Measurements from ENCODE around the gene BBIP1.

The BBIP1 gene

GRCh38 chr10:110897184-110897583 lies 21.8 kb downstream of the BBIP1 start:
- H3K27me3 ChIP-seq (ENCODE audit: insufficient read depth, insufficient read length), result no peaks in the 10 kb centered on the region
- no peaks in the 10 kb centered on the region for H3K4me1 ChIP-seq (ENCODE audit: insufficient read depth, insufficient read length)
- TF ChIP-seq YY1 (IDR thresholded peaks at IDR 0.05; ENCODE audit: insufficient read depth, insufficient read length) (no peak), ZNF274 (IDR thresholded peaks at IDR 0.05; ENCODE audit: low read depth, low read length) (no peak), SUZ12 (IDR thresholded peaks at IDR 0.05; ENCODE audit: extremely low read depth, insufficient read depth, insufficient read length) (no peak)
- H3K4me3 ChIP-seq (ENCODE audit: insufficient read length, low read depth), result no peak overlapping the region
- no peak overlapping the region for H3K9ac ChIP-seq (ENCODE audit: insufficient read length, low read depth)
- H3K36me3 ChIP-seq (ENCODE audit: insufficient read depth, insufficient read length, low read length), result no peaks in the 10 kb centered on the region
- no peaks in the 10 kb centered on the region for H3K9me3 ChIP-seq (ENCODE audit: insufficient read depth, low read length)
- no peak for DNase-seq (ENCODE audit: low read depth, low spot score)

GRCh38 chr10:110893559-110894179 lies 25.3 kb downstream of the BBIP1 start:
- H3K4me1 ChIP-seq (ENCODE audit: insufficient read depth, insufficient read length), result no peaks in the 10 kb centered on the region
- no peak for DNase-seq (ENCODE audit: low read depth, low spot score)
- H3K27me3 ChIP-seq (ENCODE audit: insufficient read depth, insufficient read length), result no peaks in the 10 kb centered on the region
- H3K9ac ChIP-seq (ENCODE audit: insufficient read length, low read depth), result no peak overlapping the region
- no peaks in the 10 kb centered on the region for H3K9me3 ChIP-seq (ENCODE audit: insufficient read depth, low read length)
- no peak for TF ChIP-seq YY1 (IDR thresholded peaks at IDR 0.05; ENCODE audit: insufficient read depth, insufficient read length)
- no peak for TF ChIP-seq SUZ12 (IDR thresholded peaks at IDR 0.05; ENCODE audit: extremely low read depth, insufficient read depth, insufficient read length)
- no peak for TF ChIP-seq ZNF274 (IDR thresholded peaks at IDR 0.05; ENCODE audit: low read depth, low read length)
- H3K36me3 ChIP-seq (ENCODE audit: insufficient read depth, insufficient read length, low read length), result no peaks in the 10 kb centered on the region
- H3K4me3 ChIP-seq (ENCODE audit: insufficient read length, low read depth), result no peak overlapping the region

DNA sequence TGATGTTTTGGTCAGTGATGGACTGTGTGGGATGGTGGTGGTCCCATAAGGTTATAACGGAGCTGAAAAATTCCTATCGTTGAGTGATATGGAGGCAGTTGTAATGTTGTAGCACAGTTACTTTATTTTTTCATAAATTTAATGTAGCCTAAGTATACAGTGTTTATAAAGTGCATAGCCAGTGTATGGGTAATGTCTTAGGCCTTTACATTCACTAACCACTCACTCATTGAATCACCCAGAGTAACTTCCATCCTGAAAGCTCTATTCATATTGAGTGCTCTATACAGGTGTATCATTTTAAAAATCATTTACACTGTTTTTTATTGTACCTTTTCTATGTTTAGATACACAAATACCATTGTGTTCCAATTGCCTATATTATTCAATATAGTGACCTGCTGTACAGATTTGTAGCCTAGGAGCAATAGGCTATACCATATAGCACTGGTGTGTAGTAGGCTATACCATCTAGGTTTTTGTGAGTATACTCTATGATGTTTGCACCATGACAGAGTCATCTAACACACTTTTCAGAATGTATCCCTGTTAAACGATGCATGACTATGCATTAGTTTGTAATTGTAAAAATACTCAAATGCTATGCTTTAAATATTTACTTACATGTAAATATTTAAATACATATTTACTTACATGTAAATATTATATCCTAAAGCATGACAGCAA lies 26.2 kb downstream of the BBIP1 start:
- Histone ChIP-seq H3K9me3 (ENCODE audit: insufficient read depth, low read length) (no peaks in the 10 kb centered on the region), H3K4me1 (ENCODE audit: insufficient read depth, insufficient read length) (no peaks in the 10 kb centered on the region), H3K9ac (ENCODE audit: insufficient read length, low read depth) (no peak overlapping the region), H3K4me3 (ENCODE audit: insufficient read length, low read depth) (no peak overlapping the region), H3K27me3 (ENCODE audit: insufficient read depth, insufficient read length) (no peaks in the 10 kb centered on the region), H3K36me3 (ENCODE audit: insufficient read depth, insufficient read length, low read length) (no peaks in the 10 kb centered on the region)
- TF ChIP-seq YY1 (IDR thresholded peaks at IDR 0.05; ENCODE audit: insufficient read depth, insufficient read length) (no peak), SUZ12 (IDR thresholded peaks at IDR 0.05; ENCODE audit: extremely low read depth, insufficient read depth, insufficient read length) (no peak), ZNF274 (IDR thresholded peaks at IDR 0.05; ENCODE audit: low read depth, low read length) (no peak)
- no peak for DNase-seq (ENCODE audit: low read depth, low spot score)

- H3K4me1 ChIP-seq (ENCODE audit: insufficient read depth, insufficient read length), result no peaks in the 10 kb centered on the region
- H3K36me3 ChIP-seq (ENCODE audit: insufficient read depth, insufficient read length, low read length), result peaks cover 3% of the 10 kb centered on the region
- no peaks in the 10 kb centered on the region for H3K27me3 ChIP-seq (ENCODE audit: insufficient read depth, insufficient read length)
- no peak overlapping the region for H3K9ac ChIP-seq (ENCODE audit: insufficient read length, low read depth)
- TF ChIP-seq YY1 (IDR thresholded peaks at IDR 0.05; ENCODE audit: insufficient read depth, insufficient read length), result no peak
- TF ChIP-seq ZNF274 (IDR thresholded peaks at IDR 0.05; ENCODE audit: low read depth, low read length), result no peak
- no peak for TF ChIP-seq SUZ12 (IDR thresholded peaks at IDR 0.05; ENCODE audit: extremely low read depth, insufficient read depth, insufficient read length)
- no peak for DNase-seq (ENCODE audit: low read depth, low spot score)
- no peak overlapping the region for H3K4me3 ChIP-seq (ENCODE audit: insufficient read length, low read depth)
- H3K9me3 ChIP-seq (ENCODE audit: insufficient read depth, low read length), result no peaks in the 10 kb centered on the region
These were observed 31.4 kb downstream of the BBIP1 start for GRCh38 chr10:110887560-110887959.

DNA sequence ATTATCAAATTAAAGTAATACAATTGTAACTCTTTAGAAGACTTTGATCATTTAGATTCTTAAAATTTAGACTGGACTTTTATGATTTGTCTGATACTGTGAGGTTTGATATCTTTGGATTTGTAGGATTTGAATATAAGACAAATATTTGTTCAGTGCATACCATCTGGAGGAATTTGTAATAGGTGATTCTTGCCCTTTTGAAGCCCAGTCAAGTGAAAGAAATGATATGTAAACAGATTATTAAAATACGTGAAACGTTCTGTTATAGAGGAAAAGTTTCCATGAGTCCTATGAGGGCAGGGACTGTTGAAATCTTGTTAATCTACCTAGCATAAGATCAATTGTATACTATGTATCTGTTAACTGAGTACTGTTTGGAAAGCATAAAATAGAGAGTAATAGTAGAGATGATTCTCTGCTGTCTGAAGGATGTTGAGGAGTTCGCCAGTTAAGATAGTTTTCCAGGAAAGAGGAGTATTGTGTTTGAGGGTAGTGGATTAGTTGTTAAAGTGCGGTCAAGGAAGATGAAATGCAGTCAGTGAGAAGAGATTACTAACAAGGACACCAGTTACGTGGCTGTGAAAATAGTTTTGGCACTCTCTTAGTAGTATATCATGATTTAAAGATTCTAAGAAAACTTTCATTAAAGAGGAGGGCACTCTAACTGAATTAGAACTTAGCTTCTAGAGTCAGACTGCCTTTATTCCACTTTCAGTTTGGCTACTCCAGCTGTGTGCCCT lies 32.9 kb downstream of the BBIP1 start:
- H3K27me3 ChIP-seq (ENCODE audit: insufficient read depth, insufficient read length), result no peaks in the 10 kb centered on the region
- DNase-seq (ENCODE audit: low read depth, low spot score), result no peak
- H3K9ac ChIP-seq (ENCODE audit: insufficient read length, low read depth), result no peak overlapping the region
- H3K4me1 ChIP-seq (ENCODE audit: insufficient read depth, insufficient read length), result no peaks in the 10 kb centered on the region
- no peaks in the 10 kb centered on the region for H3K9me3 ChIP-seq (ENCODE audit: insufficient read depth, low read length)
- TF ChIP-seq SUZ12 (IDR thresholded peaks at IDR 0.05; ENCODE audit: extremely low read depth, insufficient read depth, insufficient read length), result no peak
- H3K36me3 ChIP-seq (ENCODE audit: insufficient read depth, insufficient read length, low read length), result peaks cover 3% of the 10 kb centered on the region
- H3K4me3 ChIP-seq (ENCODE audit: insufficient read length, low read depth), result no peak overlapping the region

DNA sequence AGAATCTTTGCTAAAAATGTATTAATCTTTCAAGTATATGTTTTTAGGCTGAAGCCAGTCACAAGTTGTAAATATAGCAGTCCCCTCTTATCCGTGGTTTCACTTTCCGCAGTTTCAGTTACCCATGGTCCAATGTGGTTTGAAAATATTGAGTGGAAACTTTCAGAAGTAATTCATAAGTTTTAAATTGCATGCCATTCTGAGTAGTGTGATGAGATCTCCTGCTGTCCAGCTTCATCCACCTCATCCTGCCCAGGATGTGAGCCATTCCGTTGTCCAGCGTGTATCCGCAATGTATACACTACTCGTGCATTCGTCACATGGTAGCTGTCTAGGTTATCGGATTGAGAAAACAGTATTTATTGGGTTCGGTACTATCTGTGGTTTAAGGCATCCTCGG lies 35.1 kb downstream of the BBIP1 start:
- Histone ChIP-seq H3K4me3 (ENCODE audit: insufficient read length, low read depth) (no peak overlapping the region), H3K27me3 (ENCODE audit: insufficient read depth, insufficient read length) (no peaks in the 10 kb centered on the region), H3K36me3 (ENCODE audit: insufficient read depth, insufficient read length, low read length) (peaks cover 3% of the 10 kb centered on the region), H3K4me1 (ENCODE audit: insufficient read depth, insufficient read length) (no peaks in the 10 kb centered on the region), H3K9ac (ENCODE audit: insufficient read length, low read depth) (no peak overlapping the region), H3K9me3 (ENCODE audit: insufficient read depth, low read length) (no peaks in the 10 kb centered on the region)
- no peak for TF ChIP-seq SUZ12 (IDR thresholded peaks at IDR 0.05; ENCODE audit: extremely low read depth, insufficient read depth, insufficient read length)
- TF ChIP-seq YY1 (IDR thresholded peaks at IDR 0.05; ENCODE audit: insufficient read depth, insufficient read length), result no peak
- no peak for TF ChIP-seq ZNF274 (IDR thresholded peaks at IDR 0.05; ENCODE audit: low read depth, low read length)
- no peak for DNase-seq (ENCODE audit: low read depth, low spot score)

DNA sequence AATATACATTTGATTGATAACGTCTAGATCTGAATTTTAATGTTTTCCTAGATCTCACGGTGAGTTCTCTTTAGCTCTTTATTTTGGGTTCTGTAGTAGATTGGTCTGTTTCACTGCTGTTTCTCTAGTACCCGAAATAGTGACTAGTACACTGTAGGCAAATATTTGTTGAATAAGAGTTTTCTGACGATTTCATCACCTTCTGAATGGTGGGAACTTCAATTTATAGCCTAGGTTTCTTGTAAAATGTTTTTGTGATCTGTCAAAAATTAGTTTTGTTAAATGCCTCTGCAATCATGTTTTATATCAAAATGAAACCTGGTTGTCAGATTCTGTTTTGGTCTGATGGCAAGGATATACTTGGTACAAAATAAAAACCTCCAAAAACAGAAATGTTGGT lies 37.1 kb downstream of the BBIP1 start:
- no peak for DNase-seq (ENCODE audit: low read depth, low spot score)
- H3K27me3 ChIP-seq (ENCODE audit: insufficient read depth, insufficient read length), result no peaks in the 10 kb centered on the region
- no peak overlapping the region for H3K4me3 ChIP-seq (ENCODE audit: insufficient read length, low read depth)
- peaks cover 3% of the 10 kb centered on the region for H3K36me3 ChIP-seq (ENCODE audit: insufficient read depth, insufficient read length, low read length)
- no peak for TF ChIP-seq ZNF274 (IDR thresholded peaks at IDR 0.05; ENCODE audit: low read depth, low read length)
- no peaks in the 10 kb centered on the region for H3K9me3 ChIP-seq (ENCODE audit: insufficient read depth, low read length)
- H3K9ac ChIP-seq (ENCODE audit: insufficient read length, low read depth), result no peak overlapping the region
- no peaks in the 10 kb centered on the region for H3K4me1 ChIP-seq (ENCODE audit: insufficient read depth, insufficient read length)

Measured in NT2/D1 (cell line).